ENCODE measurements around the gene HYDIN.

The HYDIN gene

GRCh38 chr16:70764632-70765031 lies 465.9 kb downstream of the HYDIN start:
- no peak for DNase-seq (ENCODE audit: low spot score)

GRCh38 chr16:70760221-70760620 lies 470.3 kb downstream of the HYDIN start:
- DNase-seq (ENCODE audit: low spot score) = no peak

GRCh38 chr16:70759666-70760065 lies 470.9 kb downstream of the HYDIN start:
- DNase-seq (ENCODE audit: low spot score) = no peak

DNA sequence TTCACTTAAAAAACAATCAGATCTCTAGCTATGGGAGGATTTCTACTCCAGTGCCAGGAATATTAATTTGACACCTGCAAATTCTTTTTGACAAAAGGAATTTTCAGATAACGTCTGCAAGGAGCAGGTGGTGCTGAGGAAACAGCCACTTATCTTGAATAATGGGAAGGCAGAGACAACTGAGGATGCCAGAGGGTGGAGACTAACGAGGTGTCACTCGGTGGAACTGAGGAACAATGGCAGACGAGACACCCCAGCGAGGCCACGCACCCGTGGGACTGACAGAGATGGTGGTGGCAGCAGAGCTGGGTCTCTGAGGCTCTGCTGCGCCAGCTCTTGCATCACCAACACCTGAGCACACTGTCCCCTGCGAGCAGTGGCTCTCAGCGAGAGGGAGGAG lies 471.7 kb downstream of the HYDIN start:
- no peak for DNase-seq (ENCODE audit: low spot score)

Measured in CD4-positive, alpha-beta T cell treated with Interleukin-15 for 4 hours (primary cell).